HG03469 (cell line): ENCODE results near the gene SPDL1.
"Not testable (repeated sequence)": the region's sequence is repeated elsewhere in the genome, so short reads cannot be mapped to it uniquely, and the experiment has no call there.

Experiments used
- ATAC-seq: cut with Tn5 transposase; IDR thresholded peaks from one replicate; pipeline ENCODE4 v1.9.1; 2021; ENCODE audit warnings: mild to moderate bottlenecking, moderate library complexity, moderate number of reproducible peaks; ENCODE audit not compliant: unreplicated experiment

Gene SPDL1

DNA sequence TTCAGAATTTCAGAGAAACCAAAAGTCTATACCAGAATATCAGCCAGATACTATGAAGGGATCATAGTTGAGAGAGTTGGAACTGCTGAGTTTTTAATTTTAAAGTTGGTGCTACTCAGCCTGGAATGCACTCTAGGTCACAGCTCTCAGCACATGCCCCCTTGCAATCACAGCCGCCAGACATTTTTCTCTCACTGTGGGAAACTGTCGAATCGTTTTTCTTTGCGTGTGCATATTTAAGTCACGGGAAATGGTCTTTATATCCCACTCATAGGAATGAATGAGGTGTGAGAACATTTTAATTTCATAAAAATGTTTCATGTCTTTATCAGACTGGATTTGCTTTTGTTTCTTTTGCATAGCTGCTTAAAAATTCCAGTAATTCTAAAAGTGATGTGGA lies 12.2 kb upstream of the SPDL1 start:
- no peak for ATAC-seq

DNA sequence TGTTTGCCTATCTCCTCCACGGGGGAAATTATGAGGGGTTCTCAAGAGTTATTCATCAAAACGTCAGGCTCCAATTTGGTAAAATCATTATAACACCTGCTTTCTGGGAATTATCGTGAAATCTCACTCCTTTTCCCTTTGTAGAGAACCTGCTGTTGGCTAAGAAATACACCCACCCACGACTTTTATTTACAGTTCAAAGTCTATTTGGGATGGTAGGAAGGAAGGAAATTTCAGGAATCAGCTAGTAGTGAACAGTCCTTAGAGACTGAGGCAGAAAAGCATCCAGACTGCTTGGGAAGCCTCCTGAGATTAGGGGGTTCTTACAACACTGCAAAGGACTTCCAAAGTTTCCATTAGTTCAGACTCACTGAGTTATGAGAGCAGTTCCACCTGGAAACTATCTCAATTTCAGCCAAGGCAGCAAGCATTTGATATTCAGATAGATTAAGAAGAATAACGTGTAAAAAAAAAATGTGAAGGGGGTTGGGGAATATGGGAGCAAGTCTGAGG lies 9.4 kb upstream of the SPDL1 start:
- ATAC-seq, result no peak

DNA sequence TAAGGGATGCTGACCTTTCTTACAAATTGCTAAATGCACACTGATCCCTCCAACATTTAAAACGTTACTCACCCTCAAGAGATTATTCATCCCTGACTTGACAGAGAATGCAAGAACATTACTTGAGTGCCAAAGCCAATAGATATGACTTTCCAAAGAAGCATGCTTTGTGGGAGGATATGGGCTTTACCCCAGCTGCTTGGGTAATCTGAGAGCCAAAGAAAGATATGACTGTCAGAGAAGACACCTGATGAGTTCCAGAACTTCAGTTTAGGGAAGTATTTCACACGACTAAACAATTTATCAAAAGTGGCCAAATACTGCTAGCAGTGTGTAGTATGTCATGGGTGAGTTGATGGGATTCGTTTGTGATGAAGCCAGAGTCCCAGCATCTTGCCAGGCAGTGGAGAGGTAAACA lies 7.4 kb upstream of the SPDL1 start:
- ATAC-seq, result no peak

DNA sequence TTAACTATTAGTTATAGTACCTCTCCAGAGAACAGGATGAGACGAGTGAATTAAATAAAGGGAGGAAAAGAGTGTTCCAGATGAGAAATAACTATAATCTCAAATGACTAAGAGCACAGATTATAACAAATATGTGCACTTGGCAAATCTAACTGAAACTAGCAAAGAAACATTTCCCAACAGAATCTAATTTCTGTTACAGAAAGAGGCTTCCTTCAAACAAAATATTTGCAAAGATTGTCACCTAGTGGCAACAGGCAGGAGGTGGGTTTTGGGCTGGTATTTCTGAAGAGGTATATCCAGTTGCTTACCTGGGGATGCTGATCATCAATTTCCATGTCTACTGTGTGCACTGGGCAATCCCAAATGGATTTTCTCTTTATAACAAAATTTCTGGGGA lies 5.6 kb upstream of the SPDL1 start:
- ATAC-seq, result no peak

DNA sequence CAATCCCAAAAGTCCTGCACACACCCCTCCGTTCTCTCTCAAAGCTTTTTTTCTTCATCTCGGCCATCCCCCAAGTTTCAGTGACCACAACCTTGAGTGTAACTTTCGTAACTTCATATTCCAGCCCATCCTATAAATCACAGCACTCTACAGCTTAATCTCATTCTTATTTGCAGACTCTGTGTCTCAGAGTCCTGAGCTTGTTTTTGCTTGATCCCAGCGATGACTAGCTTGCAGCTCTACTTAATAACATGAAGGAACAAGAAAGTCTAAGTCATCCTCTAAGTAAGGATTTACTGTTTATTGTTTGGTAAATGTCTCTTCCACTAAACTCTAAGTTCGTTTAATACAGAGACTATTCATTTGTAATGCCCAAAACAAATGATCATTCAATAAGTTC lies 2.6 kb upstream of the SPDL1 start:
- no peak for ATAC-seq

DNA sequence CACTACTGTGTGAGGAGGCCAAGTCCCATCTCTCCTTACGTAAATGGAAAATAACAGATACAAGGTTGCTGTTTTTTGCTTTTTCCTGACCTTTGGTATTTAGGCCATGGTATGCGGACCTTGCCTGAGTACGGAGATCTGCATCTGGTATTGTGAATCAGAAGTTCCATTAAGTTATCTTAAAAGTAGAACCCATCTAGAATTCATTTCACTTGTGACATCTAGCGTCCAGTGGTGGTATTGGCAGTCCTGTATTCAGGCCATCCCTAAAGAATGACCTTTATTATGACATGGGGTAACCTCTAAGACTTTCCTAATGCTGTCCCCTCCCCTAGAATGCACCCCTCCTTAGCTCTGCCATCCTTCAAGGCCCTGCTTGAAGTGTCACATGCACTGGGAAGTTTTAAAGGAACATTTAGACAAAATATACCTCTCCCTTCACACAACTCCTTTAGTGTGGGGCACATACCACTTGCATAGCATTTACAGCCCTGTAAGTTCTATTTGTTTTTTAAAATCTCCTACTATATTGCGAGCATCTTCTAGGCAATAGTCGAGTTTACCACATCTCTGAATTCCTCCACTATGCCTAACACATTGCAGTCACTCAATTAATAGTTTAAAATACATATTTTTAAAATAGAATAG lies 1.9 kb upstream of the SPDL1 start:
- peak; percentile 41 for ATAC-seq

DNA sequence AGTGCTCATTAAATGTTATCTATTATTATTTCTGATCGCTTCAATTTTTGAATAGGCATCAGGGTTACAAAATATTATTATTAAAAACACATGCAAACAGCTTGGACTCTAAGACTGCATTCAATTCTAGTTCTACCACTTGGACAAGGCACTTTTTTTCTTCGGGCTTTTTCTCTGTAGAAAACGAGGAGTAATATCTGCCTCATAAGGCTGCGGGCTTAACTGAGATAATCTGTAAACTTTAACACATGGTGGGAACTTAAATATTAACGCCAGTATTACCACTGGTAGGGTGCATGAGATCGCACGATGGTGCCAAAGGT lies 511 bp upstream of the SPDL1 start:
- no peak for ATAC-seq

DNA sequence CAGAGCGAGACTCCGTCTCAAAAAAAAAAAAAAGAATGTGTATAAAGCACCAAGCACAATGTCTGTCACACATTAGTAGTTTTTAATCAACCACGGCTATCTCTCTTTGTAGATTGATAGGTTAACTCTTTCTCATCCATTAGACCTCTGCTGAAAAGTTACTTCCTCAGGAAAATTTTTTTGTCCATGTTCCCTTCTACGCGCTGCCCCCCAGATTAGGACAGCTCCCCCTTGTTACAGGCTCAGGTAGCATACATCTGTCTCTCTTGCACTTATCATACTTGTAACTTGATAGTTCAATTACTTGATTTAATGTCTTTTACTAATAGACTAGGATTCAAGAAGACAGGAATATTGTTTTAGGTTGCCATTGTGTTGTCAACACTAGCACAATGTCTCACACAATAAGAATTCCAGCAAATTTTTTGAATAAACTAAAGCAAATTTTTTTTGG lies 1.5 kb downstream of the SPDL1 start:
- ATAC-seq, result no peak

DNA sequence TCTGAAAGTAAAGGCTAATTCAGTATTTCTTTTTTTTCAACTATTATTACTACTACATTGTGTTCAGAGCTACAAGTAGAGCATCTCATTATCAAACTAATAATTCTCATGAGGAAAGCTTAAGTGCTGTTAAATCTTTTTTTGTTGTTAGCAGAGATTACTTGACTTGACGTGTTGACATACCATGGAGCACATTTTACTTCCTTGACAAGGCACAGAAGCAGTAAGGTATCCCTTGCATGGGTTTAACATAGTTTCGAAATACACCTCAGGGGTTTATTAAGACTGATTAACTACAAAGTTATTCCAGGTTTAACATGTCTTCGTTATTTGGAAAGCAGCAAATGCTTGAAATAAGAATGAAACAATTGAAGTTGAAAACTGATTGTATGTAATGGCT lies 7.0 kb downstream of the SPDL1 start:
- no peak for ATAC-seq

DNA sequence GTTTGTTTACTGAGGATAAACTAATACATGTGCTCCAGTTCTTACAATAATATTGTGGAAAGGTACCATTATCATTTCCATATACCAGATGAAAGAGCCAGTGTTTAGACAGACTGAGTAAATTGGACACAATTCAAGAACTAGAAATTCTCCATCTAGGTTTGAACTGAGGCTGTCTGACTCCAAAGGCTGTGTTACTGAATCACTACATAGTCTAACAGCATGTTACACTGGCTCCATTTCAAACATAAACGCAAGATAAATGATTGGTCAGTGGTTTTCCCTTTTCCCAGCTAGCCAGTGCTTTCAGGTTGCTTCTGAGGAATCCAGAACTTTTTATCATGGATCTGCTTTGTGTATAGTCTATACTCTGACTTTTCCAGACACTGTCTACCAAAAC lies 8.1 kb downstream of the SPDL1 start:
- ATAC-seq, result no peak

DNA sequence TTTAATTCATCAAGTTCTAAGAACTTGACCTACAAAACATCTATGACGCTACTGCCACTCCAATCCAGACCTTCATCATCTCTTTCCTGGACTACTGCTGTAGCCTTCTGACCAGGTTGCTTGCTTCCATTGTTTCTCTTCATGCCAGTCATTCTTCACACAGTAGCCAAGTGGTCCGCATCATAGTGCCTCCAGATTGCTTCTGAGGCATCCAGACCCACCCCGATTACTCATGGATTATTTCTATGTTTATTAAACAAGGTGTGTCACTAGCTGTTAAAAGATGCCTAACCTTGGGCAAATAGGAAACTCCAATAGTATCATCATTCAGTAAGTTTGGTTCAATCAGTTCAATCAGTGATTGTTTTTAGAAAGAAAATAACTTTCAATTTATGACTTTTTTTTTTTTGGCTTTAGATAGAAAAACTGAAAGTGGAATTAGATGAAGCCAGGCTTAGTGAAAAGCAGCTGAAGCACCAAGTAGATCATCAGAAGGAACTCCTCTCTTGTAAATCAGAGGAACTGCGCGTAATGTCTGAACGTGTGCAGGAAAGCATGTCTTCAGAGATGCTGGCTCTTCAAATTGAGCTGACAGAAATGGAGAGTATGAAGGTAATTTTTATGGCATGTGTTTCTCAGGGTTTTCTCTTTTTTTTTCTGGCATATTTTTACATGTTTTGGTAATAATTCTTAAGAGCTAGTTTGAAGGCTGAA lies 9.5 kb downstream of the SPDL1 start:
- no peak for ATAC-seq

DNA sequence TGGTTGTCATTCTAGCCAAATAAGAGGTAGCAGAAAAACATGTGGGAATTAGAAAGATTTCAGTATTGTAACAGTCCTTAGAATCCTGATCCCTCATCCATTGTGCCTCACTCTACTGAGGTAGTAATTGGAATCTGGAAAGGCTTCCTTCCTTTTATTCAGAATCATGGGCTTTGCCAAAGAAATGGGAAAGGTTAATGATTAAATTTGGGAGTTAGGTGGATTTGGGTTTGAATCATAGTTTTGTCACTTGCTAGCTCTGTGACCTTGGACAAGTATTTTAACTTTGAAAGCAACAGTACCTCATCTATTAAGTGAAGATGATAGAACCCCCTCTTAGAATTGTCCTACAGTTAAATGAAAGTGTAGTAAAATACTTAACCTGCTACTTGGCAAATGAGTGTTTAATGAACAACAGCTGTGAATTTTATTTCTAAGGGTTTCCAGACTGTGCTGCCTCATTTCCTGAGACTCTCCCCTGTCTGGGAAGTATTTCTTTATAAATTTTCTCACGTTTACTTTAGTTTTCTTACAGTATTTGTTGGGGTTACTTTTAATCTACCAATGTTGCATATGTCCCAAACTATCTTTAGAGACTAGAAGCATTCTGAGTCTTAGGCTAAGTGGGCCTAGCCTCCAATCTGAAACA lies 11.7 kb downstream of the SPDL1 start:
- no peak for ATAC-seq

DNA sequence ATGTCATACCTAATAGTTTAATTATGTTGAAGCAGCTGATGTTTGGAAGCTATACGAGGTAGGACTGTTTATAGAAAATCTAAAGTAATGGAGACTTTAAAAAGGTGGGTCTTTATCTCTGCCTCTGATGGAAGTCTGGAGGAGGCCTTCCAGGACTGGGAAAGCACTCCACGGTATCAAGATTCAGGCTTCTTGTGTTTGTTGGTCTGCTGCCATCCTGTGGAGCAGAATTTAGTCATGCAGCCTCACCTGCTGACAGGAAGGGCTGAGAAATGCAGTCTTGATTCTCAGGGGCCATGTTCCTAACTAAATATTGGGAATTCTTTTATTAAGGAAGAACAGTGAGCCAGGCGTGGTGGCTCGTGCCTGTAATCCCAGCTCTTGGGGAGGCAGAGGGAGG lies 15.9 kb downstream of the SPDL1 start:
- no peak for ATAC-seq

DNA sequence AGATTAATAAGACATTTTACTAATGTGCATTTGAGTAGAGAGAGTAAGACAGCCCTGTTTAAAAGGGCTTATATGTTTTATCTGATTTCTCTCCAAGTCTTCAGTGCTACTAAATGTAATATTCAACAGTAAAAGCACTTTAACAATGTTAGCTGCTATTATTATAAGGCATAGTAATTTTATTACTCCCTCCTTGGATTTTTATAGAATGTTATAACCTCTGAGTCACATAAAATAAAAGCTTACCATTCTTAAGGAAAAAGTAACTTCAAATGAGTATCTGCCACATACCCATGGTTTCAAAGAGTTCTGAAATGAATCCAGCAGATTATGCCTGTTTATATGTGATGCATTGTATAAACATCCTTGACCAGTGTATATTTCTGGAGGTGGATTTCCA lies 19.0 kb downstream of the SPDL1 start:
- no peak for ATAC-seq

DNA sequence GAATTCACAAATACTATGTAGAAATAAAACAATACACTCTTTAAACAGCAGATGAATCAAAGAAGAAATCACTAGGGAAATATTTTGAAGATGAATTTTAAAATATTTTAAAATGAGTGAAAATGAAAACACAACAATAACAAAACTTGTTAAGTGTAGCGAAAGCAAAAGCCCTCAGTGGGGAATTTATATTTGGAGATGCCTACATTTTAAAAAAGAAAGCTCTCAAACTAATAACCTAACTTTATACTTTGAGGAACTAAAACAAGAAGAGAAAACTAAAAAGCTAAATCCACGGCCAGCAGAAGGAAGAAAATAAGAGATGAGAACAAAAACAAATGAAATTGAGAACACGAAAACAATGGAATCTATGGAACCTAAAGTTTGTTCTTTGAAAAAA lies 22.7 kb downstream of the SPDL1 start:
- ATAC-seq, result no peak

DNA sequence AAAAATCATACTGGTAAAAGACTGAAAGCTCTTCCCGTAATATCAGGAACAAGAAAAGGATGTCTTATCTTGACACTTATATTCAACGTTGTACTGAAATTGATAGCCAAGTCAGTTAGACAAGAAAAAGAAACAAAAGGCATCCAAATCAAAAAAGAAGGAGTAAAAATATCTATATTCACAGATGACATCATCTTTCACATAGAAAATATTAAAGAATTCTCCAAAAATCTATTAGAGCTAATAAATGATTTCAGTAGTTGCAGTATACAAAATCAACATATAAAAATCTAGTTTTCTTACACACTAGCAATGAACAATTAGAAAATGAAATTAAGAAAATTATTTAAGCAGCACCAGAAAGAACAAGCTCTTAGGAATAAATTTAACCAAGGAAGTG lies 24.3 kb downstream of the SPDL1 start:
- ATAC-seq, result no peak

DNA sequence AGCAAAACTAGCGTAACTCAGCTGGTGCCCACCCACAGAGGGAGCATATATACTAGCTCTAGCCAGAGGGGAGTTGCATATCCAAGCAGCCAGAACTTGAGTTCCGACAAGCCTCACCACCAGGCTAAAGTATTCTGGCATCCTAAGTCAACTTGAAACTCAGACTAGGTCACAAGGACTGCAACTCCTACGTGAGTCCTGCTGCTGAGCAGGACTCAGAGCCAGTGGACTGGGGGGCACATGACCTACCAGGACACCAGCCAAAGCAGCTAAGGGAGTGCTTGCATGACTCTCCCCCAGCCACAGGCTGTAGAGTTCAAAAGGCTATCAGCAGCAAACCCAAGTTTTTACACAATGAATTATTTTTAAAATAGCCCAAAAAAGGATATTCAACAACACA lies 26.1 kb downstream of the SPDL1 start:
- no peak for ATAC-seq

DNA sequence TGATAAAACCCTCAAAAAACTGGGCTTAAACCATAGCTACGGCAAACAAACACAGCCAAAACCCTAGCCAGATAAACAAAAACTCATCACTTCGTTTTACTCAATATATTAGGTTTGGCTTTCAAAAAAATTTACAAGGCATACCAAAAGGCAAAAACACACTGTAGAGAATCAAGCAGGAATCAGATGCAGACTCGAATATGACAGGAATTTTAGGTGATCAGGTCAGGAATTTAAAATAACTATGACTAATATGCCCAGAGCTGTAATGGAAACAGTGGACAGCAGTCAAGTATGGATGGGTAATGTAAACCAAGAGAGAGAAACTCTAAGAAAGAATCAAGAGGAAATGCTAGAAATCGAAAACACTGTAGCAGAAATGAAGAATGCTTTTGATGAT lies 27.0 kb downstream of the SPDL1 start:
- ATAC-seq, result no peak

DNA sequence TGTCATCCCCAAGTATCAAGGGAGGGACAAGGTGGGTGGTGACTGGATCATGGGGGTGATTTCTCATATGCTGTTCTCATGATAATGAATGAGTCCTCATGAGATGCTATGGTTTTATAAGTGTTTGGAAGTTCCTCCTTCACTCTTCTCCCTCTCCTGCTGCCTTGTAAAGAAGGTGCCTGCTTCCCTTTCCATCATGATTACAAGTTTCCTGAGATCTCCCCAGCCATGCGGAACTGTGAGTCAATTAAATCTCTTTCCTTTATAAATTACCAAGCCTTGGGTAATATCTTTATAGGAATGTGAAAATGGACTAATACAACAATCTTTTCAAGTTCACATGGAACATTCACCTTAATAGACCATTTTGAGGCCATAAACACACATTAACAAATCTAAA lies 32.0 kb downstream of the SPDL1 start:
- ATAC-seq, result no peak

DNA sequence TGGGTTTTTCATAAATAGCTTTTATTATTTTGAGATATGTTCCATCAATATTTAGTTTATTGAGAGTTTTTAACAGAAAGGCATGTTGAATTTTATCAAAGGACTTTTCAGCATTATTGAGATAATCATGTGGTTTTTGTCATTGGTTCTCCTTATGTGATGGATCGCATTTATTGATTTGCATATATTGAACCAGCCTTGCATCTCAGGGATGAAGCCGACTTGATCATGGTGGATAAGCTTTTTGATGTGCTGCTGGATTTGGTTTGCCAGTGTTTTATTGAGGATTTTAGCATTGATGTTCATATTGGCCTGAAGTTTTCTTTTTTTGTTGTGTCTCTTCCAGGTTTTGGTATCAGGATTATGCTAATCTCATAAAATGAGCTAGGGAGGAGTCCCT lies 40.7 kb downstream of the SPDL1 start:
- ATAC-seq, result not testable (repeated sequence)

DNA sequence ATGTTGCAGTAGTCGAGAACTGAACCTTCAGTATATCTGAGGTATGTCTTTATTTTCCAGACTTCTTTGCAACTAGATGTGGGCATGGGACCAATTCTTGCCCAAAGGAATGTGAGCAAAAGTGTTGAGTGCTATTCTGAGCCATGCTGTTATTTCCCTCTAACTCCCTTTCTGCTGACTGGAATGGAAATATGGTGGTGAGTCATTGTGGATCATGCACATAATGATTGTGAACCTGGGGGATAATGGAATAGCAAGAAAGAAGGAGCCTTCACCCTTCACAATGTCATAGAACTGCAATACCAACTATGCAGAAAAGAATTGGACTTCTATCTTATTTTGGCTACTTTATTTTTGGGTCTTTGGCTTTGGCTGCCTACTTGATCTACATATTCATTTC lies 43.2 kb downstream of the SPDL1 start:
- ATAC-seq, result no peak

DNA sequence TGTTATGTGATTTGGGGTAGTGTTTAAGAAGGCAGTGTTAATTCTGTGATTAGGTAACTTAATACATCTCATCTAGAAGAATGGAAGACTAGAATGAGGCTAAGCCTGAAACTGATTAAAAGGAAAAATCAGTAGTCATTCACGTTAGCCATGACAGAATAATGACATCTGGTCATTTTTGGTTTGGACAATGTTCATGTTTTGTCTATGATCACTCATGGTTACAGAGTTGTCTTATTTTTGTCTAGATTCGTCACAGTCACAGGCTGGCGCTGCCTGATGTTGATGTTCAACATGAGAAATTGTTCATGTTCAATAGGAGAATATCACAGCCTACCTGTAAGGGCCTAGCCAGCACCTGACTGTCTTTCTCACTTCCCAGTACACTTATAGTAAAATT lies 44.0 kb downstream of the SPDL1 start:
- ATAC-seq, result no peak
